ENCODE measurements around the gene PFDN2.
A peak's percentile ranks its signal among the peaks of the same experiment; 100 is the strongest.

PFDN2 gene

GRCh38 chr1:161068306-161069234 is 49.3 kb downstream of the PFDN2 start:
- H3K27ac ChIP-seq (ENCODE audit: extremely low read depth, low read depth, low read length), result no peak overlapping the region

GRCh38 chr1:161066694-161067093 is 51.1 kb downstream of the PFDN2 start:
- ChIA-PET POLR2A (no interaction called here), CTCF (no interaction called here)
- Histone ChIP-seq H3K4me1 (ENCODE audit: control insufficient read depth, insufficient read depth, low read length) (no peaks in the 10 kb centered on the region), H3K9me3 (ENCODE audit: control insufficient read depth, insufficient read depth, low read depth, low read length) (no peaks in the 10 kb centered on the region), H3K36me3 (ENCODE audit: control insufficient read depth in 2 of 2, insufficient read depth in 1 of 2, low read length in 2 of 2) (peaks cover 0 to 5% of the 10 kb centered on the region in 2 experiments; a peak in 1 of 3 replicates), H3K4me3 (ENCODE audit: low read depth, low read length) (no peak overlapping the region), H3K27ac (ENCODE audit: extremely low read depth, low read depth, low read length) (no peak overlapping the region)
- no peak for TF ChIP-seq ZNF174 (tag by site-specific recombination; IDR thresholded peaks at IDR 0.05)
- no peak for TF ChIP-seq ZNF132 (tag by site-specific recombination; IDR thresholded peaks at IDR 0.05; ENCODE audit: borderline replicate concordance)
- TF ChIP-seq PRDM1 (tag by site-specific recombination; IDR thresholded peaks at IDR 0.05), result no peak
- no peak for TF ChIP-seq ZNF280D (tag by site-specific recombination; IDR thresholded peaks at IDR 0.05)
- TF ChIP-seq ZNF76 (tag by site-specific recombination; IDR thresholded peaks at IDR 0.05; ENCODE audit: borderline replicate concordance, low read depth), result no peak
- no peak for TF ChIP-seq BCL11A (tag by site-specific recombination; IDR thresholded peaks at IDR 0.05; ENCODE audit: low read depth)
- TF ChIP-seq ZNF184 (tag by site-specific recombination; IDR thresholded peaks at IDR 0.05), result no peak
- TF ChIP-seq ZNF394 (tag by site-specific recombination; IDR thresholded peaks at IDR 0.05; ENCODE audit: borderline replicate concordance), result no peak
- TF ChIP-seq REST (tag by site-specific recombination; IDR thresholded peaks at IDR 0.05), result no peak
- TF ChIP-seq TRIM28 (IDR thresholded peaks at IDR 0.05; ENCODE audit: borderline replicate concordance, low read length), result no peak
- no peak for TF ChIP-seq ZNF600 (tag by site-specific recombination; IDR thresholded peaks at IDR 0.05)
- no peak for TF ChIP-seq IKZF3 (tag by site-specific recombination; IDR thresholded peaks at IDR 0.05)
- TF ChIP-seq YY2 (tag by site-specific recombination; IDR thresholded peaks at IDR 0.05), result no peak
- no peak for TF ChIP-seq ZNF558 (tag by site-specific recombination; IDR thresholded peaks at IDR 0.05)
- TF ChIP-seq ZNF214 (tag by site-specific recombination; IDR thresholded peaks at IDR 0.05; ENCODE audit: borderline replicate concordance), result no peak
- TF ChIP-seq ZNF548 (tag by site-specific recombination; IDR thresholded peaks at IDR 0.05), result no peak
- TF ChIP-seq ZNF670 (tag by site-specific recombination; IDR thresholded peaks at IDR 0.05; ENCODE audit: low read depth), result no peak

More at GRCh38 chr1:161068306-161069234, 49.3 kb downstream of the PFDN2 start:
- no peak overlapping the region for H3K4me3 ChIP-seq (ENCODE audit: low read depth, low read length)
- TF ChIP-seq KLF1 (tag by site-specific recombination; IDR thresholded peaks at IDR 0.05), result peak; percentile 89
- peak; percentile 47; the same call in 1 of the 2 replicates for TF ChIP-seq ZNF341 (tag by site-specific recombination; IDR thresholded peaks at IDR 0.05; ENCODE audit: low read depth)
- no peak for TF ChIP-seq ZNF362 (tag by site-specific recombination; IDR thresholded peaks at IDR 0.05)
- H3K9me3 ChIP-seq (ENCODE audit: control insufficient read depth, insufficient read depth, low read depth, low read length), result no peaks in the 10 kb centered on the region
- H3K4me1 ChIP-seq (ENCODE audit: control insufficient read depth, insufficient read depth, low read length), result no peaks in the 10 kb centered on the region
- H3K36me3 ChIP-seq (ENCODE audit: control insufficient read depth in 2 of 2, insufficient read depth in 1 of 2, low read length in 2 of 2), result peaks cover 0 to 13% of the 10 kb centered on the region in 2 experiments; a peak in 1 of 3 replicates
- CTCF ChIA-PET, result interaction anchor here (0.6 to 1.5 kb wide), 2 partner anchors 29 to 75 kb away, joined by 3 to 13 read pairs; partner anchors contain the start of gene KLHDC9
- POLR2A ChIA-PET, result interaction anchor here (0.9 kb wide), 1 partner anchor 23 kb away, joined by 3 read pairs; the partner anchor contains the start of gene USF1

Data from HEK293 (cell line).